Fibroblast of lung (primary cell): ENCODE measurements around the gene COPE.

ENCODE experiments used
- EZH2 ChIP-seq: IDR thresholded peaks from 2 replicates; pipeline ENCODE4 v1.5.1; 2012; ENCODE audit warnings: low read length, control low read depth, mild to moderate bottlenecking; ENCODE audit errors: missing control alignments
- TF ChIP-seq, protein P1 (sequence below), 2 donors: IDR thresholded peaks in 1 of 2; conservative IDR thresholded peaks in 1 of 2; 1 replicate in 1 of 2; 2 replicates in 1 of 2; pipeline ENCODE4 v1.5.1; 2011 to 2012; ENCODE audit warnings: low read length in 2 of 2, control low read depth in 1 of 2, inconsistent platforms in 1 of 2, low read depth in 1 of 2, mild to moderate bottlenecking in 1 of 2

DNA sequence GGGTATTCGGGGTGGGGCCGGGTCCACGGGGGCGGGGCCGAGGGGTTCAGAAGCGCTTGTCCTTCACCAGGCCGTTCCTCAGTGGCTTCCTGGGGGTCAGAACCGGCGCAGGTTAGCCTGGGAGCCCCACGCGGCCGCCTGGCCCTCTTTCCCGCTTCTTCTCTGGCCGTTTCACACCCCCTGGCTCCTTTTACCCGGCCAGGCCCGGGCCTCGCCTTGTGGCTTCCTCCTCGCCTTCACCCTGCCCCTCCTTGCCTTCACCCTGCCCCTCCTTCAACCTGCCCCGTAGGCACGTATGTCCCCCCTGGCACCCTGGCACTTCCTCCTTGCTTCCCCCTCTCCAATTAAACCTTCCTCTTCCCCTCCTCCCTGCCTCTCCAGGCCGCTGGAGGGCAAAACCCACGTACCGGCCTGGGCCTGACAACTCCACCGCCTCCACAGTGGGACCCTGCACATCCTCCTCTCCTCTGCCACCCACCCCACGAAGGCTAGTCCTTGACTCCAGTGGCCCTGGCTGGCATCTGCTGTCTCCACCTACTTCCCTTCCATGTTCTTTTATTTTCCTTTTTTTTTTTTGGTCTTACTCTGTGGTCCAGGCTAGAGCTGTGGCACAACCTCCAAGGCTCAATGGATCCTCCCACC is 48.5 kb downstream of the COPE start:
- TF ChIP-seq, protein P1, sequence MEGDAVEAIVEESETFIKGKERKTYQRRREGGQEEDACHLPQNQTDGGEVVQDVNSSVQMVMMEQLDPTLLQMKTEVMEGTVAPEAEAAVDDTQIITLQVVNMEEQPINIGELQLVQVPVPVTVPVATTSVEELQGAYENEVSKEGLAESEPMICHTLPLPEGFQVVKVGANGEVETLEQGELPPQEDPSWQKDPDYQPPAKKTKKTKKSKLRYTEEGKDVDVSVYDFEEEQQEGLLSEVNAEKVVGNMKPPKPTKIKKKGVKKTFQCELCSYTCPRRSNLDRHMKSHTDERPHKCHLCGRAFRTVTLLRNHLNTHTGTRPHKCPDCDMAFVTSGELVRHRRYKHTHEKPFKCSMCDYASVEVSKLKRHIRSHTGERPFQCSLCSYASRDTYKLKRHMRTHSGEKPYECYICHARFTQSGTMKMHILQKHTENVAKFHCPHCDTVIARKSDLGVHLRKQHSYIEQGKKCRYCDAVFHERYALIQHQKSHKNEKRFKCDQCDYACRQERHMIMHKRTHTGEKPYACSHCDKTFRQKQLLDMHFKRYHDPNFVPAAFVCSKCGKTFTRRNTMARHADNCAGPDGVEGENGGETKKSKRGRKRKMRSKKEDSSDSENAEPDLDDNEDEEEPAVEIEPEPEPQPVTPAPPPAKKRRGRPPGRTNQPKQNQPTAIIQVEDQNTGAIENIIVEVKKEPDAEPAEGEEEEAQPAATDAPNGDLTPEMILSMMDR (conservative IDR thresholded peaks at IDR 0.05 in 1 of 2, IDR thresholded peaks at IDR 0.05 in 1 of 2; ENCODE audit: low read depth in 1 of 2, low read length in 2 of 2), result no peak
- no peak for TF ChIP-seq EZH2
